NCI-H128 (cell line): ENCODE results near the gene ASCL2.

Experiments
- DNase-seq: peaks from one replicate; lab custom pipeline; 2025; ENCODE audit not compliant: unreplicated experiment; lab: John Stamatoyannopoulos, UW

ASCL2 gene, protein sequence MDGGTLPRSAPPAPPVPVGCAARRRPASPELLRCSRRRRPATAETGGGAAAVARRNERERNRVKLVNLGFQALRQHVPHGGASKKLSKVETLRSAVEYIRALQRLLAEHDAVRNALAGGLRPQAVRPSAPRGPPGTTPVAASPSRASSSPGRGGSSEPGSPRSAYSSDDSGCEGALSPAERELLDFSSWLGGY

DNA sequence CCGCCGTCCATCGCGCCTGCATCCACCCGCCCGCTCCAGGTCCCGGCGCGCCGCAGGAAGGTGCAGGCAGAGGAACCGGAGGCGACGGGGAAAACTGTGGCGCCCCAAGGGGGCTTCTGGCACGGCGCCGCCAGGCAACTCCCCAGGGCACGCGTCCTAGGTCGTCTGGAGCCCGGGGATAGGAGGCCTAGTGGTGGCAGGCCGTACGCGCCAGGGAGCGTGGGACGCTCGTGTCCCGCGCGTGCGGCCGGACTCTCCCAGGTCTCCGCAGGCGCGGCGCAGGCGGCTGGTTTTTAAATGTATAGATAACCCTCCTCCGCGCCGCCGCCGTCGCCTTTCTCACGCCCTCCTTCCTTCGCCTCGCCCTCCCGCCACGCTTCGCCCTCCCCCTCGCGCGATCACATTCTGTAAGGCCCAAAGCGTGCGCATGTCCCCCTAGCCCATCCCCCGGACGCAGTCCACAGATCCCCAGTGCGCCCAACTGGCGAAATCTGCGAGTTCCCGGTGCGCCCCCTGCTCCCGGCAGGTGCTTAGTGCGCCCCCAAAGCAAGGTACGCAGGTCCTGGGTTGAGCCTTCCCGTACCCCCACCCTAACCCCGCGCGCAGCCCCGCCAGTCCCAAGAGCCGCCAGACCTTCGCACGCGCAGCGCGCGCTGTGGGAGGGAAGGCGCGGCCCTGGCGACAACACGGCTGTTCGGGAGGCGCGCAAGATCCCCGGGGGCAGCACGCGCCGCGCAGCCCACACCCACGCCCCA, at the start of gene ASCL2:
Gene ASCL2, minus strand, starts transcription at position 267 of the 755 bp plus-strand sequence. Its CDS starts 256 bp downstream, at position 11.
- DNase-seq: no peak

DNA sequence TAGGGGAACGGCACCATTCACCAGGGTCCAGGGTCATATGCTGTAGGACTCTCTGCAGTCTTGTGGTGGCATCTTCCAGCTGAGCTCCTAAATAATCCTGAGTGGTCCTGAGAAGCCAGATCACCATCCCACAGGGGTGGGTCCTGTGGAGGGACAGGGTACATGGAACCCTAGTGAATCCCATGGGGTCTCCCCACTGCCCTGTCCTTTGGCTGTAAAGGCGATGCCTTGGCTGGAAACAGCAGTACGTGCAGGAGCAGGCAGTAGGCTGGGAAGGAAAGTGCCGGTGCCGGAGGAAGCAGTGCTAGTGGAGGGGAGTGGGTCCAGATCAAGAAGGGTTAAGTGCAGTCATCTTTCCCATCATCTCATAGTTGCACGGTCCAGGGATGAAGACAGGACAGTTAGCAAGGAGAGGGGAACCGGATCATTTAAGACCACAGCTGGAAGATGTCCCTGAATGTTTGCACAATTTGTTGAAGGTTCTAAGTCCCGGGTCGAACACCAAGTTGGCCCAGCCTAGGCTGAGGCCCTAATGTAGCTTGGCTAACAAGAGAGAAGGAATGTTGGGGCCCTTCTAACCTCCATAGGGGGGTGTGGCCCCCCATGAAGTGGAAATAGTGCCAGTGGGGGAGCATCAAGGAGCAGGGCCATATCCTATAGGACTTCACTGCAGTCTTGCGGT, 49.5 kb upstream of the ASCL2 start:
- DNase-seq: no peak

DNA sequence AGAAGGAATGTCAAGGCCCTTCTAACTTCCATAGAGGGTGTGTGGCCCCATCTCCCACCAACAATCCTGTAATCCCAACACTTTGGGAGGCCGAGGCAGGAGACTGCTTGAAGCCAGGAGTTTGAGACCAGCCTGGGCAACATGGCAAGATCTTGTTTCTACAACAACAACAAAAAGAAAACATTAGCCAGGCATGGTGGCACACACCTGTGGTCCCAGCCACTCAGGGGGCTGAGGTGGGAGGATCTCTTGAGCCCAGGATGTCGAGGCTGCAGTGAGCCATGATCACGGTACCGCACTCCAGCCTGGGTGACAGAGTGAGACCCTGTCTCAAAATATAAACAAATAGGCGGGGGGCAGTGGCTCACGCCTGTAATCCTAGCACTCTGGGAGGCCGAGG, 48.3 kb upstream of the ASCL2 start:
- DNase-seq: no peak

DNA sequence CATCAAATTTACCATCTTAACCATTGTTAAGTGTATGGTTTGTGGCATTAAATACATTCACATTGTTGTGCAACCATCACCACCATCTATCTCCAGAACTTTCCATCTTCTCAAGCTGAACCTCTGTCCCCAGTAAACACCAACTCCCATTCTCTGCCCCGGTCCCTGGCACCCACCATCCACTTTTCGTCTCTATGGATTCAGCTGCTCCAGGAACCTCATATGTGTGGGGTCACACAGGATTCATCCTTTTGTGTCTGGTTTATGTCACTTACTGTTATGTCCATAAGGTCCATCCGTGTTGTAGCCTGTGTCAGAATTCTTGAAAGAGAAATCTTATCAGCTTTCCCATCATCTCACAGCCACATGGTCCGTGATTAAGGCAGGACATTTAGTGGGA, 47.7 kb upstream of the ASCL2 start:
- DNase-seq: no peak

DNA sequence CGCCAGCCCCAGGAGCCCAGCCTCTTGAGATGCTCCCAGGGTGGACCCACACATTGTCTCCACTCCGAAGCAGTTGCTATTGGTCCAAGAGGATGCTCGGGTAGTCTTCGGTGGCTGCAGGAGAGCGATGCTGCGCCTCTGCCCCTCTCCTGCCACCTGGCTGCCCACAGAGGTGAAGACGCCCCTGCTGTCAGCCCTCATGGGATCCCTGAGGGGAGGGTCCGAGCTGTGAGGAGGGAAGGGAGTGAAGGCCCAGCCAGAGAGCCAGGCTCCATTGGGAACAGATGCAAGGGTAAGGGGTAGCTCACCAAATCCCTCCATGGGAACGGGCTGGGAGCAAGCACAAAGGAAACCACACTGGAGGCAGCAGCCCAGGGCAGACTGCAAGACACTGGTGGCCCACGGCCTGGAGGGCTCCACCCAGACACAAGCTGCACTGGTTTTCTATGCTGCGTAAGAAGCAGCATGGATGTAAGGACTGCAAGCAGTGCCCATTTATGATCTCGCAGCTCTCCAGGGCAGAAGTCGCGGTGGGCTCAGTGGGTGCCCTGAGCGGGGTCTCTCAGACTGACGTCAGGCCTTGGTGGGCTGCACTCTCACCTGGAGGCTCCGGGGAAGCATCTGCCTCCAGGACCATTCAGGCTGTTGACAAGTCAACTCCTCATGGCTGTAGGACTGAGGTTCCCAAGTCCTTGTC, 47.1 kb upstream of the ASCL2 start:
- DNase-seq: no peak

DNA sequence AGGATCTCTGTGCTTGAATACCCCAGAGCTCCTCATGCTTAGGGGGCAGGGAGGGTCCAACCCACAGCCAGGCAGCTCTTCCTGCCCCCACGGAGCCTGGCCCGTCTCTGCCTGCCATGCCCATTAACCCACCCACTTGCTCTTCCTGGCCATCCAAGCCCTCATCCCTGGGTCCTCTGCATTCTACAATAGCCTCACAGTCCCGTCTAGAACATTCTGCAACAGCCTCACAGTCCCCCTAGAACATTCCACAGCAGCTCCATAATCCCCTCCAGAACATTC, 46.5 kb upstream of the ASCL2 start:
- no peak for DNase-seq

DNA sequence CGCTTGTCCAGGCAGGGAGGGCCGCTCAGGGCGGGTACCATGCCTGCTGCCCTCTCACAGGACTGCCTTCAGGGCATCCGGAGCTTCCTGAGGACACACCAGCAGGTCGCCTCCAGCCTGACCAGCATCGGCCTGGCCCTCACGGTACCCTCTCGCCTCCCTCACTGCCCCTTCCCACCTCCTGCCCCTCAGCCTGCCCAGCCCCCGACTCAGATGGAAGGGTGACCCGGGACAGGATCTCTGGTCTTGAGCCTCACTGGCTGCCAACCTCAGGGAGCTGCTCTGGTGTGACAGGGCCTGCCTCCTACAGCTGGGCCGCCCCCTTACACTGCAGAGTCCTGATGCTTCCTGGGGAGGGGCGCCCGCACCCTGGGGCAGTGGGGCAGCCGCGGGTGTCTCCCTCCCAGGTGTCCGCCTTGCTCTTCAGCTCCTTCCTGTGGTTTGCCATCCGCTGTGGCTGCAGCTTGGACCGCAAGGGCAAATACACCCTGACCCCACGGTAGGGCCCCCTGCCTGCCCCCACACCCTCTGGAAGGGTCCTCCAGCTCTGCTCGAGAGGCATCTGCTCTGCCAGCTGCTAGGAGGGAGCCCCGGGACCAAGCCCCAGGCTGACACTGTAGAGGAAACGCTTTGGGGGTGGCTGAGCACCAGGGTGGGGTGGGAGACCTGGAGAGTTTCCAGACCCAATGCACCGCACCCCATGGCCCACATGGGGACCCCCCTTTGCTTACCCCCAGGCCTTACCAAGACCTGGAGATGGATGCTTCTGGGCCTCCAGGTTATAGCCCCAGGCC, 46.0 kb upstream of the ASCL2 start:
- no peak for DNase-seq

DNA sequence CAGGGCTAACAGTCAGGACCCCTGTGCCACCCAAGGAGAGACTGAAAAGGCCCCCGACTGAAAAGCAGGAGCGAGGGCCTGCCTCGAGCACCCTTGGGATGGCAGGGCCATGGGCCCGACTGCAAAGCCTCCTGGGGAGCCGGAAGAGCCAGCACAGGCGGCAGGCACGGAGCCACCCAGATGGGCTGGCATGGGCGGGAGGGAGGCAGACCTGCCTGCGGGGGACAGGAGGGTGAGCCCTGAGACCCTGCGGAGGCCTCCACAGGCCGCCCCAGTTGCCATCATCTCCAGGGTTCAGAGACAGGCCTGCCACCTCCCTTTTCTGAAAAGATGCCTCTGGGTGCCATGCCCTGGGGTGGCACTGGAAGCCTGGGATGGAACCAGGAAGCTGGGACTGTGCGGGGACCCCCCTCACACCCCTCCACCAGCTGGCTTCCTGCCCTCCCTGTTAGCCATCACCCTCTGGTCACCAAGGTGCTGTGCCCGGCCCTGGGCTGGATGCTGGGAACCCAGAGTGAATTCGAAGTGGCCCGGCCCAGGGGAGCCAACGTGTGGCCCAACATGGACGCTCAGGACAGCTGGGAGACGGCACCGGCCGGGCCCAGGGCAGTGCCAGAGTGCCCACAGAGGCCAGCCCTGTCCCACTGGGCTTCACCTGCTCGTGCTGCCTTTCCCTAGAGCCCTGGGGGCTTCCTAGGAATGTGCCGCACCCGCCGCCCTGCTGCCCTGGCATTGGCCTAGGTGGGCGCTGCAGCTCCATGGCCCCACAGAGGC, 45.2 kb upstream of the ASCL2 start:
- no peak for DNase-seq

DNA sequence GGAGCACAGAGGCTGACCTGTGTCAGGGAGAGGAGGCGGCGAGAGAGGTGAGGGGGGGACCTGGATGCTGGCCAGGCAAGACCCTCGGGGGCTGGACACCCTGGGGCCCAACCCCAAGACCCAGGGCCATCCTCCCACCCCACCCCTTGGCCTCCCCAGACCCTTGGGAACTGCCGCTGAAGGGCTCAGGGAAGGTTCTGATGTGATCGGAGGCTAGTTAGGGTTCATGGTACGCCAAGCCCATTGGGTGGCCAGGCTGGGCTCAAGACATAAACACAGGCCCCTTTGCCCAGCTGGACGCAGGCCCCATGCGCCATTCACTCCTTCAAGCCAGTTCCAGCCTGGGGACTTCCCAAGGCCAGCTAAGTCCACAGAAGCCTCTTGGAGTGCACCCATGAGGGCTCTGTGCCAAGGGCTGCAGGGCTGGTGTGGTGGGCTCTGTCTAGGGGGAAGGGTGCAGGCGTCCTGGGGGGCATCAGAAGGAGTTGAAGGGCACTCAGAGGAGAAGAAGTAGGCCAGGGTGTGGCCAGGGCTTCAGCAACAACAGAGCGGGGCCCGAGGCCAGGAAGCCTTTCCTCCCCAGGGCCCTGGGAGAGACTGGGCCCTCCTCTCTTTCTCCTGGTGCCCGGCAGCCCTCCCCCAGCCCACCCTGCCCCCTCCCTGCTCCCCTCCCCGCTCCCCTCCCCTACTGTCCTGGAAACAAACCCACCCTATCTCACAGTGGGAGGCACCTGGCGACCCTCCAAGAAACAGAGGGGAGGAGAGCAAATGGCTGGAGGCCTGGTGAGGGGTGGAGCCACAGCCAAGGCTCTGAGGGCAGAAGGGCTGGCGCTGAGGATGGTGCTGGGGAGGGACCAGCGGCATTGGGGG, 44.4 kb upstream of the ASCL2 start:
- DNase-seq: no peak

DNA sequence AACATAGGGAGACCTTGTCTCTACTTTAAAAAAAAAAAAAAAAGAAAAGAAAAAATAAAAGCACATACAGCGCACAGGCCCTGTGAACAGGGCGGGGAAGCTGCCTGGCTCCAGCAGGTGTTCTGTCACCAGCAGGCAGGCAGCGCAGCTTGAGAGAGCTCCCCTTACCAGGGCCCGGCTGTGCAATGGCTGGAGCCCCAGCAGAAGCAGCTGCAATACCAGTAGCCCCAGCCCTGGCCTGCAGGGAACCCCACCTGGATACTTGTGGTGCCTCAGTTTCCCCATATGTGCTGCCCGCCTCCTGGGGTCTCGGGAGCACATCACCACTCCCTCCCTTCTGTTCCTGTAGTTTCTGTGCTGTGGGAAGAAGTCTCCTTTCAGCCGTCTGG, 43.7 kb upstream of the ASCL2 start:
- DNase-seq: no peak

DNA sequence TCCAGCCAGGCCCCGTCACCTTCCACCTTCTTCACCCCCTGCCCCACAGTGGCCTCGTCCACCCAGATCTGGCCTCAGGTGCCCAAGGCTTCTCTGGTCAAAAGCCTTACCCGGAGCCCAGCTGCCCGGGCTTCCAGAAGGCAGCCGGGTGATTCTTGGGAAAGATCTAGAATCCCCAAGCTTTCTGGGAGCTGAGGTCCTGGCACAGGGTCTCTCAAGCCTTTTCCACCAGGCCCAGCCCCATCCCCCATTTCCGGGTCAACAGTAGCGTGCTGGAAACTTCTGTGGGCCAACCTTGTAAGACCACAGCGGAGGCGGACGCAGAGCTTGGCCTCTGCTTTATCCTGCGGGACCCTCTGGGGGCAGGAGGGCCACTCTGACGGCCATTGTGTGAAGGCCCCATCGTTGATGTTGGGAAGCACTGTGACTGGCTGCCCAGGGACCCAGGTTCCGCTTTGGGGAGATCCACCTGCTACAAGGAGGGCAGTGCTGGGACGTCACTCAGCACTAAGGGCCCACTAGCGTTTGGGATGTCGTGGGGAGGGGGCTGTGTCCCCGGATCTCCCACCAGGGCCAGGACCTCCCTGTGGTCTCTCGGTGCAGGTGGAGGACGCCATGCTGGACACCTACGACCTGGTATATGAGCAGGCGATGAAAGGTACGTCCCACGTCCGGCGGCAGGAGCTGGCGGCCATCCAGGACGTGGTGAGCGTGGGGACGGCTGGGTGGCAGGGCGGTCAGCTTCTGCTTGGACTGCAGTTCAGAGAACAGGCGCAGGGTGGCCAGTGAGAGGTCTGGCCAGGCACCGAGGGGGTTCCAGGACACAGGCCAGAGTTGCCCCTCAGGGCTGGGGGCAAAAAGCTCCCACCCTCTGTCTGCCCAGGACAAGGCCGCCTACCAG, 42.9 kb upstream of the ASCL2 start:
- no peak for DNase-seq

DNA sequence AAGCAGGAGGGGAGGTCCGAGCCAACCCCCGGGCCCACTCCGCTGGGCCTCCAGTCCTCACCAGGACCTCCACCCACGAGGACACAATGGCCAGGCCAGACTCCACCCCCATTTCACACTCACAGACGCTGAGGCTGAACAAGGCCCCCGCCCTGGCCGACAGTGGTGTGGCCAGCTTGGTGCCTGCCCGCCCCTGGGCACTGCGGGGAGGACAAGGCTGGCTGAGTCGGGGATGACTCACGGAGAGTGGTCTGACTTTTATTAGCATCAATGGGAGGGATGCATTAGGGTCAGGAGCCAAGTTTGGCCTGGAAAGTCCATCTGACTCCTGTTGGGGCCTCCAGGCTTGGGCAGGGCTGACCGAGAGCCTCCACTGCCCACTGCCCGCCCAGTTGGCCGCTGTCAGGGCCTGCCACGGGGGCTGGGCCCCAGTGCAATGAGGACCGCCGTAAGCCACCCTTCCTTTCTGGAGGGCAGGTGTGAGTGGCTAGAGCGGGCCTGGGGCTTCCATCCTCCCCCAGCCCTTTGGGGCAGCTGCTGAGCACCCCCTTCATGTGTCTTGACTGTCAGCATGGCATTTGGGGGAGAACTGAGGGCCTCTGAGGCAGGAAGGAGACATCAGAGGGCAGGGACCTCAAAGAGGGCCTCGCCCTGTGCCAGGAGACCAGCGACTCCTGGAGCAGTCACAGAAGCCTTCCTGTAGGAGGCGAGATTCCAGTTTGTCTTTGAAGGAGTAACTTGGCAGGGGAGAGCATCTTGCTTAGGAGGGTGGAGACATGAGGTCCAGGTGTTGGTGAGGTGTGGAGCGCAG, 42.0 kb upstream of the ASCL2 start:
- no peak for DNase-seq

DNA sequence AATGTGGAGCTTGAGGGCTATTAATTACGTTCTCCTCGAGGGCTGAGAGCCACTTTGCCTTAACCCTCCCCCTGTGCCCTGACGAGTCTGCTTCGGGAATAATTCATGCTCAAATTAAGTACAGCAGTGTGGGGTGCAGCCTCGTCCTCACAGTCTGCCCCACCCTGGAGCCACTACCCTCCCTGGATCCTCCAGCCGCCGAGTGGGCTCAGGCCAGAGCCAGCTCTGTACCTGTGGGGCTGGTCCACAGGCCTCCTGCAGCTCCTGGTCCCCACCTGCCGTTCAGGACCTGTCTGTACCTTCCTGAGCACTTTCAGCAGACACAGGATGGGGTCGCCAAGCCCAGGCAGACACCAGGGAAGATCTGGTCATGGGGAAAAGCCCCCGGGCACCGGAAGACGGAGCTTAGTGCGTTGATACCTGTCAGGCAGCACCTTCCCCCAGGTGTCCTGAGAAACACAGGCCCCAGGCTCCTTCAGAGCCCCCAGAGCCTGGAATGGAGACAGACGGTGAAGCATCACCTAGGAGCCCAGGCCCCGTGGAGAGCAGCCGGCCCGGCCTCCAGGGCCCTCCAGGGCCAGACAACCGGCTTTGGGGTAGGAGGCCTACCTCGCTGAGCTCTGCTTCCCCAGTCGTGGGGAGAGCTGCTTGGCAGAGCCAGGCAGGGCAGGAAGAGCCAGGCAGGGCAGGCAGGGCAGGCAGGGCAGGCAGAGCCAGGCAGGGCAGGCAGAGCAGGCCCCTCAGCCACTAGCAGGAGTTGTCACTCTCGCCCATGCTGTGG, 41.2 kb upstream of the ASCL2 start:
- no peak for DNase-seq

DNA sequence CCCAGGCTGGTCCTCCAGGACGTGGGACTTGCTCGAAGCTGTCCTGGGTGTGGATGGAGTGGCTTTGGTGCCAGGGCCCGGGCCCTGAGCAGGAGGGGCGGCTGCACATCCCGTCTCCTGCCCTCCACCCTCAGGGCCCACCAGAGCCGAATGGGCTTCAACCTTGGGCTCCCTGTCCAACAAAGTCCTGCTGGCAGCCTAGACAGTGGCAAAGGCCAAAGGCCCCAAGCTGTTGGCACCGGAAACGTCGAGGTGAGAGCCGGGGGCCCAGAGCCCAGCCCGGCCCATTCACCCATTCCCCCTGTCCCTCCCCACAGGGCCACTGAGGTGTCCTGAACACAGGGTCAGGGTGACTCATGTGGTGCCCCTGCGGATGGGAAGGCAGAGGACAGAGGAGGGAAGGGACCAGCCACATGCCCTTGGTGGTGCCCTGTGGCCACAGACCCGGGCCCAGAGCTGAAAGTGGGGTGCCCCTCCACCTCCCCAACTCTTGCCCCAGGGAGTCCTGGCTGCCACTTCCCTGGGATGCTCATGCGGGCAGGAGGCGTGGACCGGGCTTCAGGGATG, 40.5 kb upstream of the ASCL2 start:
- no peak for DNase-seq

DNA sequence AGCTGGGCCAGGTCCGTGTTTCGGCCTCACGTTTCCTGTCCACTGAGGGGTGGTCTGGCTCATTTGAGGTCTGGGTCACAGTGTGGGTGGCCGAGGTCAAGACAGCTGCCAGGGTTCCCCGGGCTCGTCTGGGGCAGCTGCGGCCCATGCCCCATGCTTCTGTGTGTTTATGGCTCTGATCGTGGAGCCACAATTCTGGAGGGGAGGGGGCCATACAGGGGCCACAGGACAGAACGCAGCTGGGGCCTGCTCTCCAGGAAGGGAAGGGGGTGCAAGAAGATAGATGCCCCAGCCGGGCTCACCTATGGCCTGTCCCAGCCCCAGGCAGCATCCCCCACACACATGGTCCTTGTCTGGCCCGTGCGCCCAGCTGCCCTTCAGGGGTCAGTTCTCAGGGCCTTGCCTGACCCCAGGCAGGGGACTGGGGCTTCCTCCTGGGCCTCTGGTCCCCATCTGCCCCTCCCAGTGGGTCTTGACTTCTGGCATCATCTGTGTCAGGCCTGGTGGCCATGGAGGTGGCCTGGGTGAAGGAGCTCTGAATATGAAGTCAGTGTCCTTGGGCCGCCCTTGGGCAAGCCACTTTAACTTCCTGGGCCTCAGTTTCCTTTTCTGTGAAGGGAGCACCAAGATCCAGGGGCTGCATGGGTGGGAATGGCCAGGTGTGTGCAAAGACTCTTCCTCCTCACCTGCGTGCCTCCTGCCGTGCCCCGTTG, 39.8 kb upstream of the ASCL2 start:
- DNase-seq: no peak
